K562 (cell line): ENCODE measurements around the gene IFITM2.

Experiments
- C11orf30 ChIP-seq: fragments of 450-650 bp; IDR thresholded peaks from 2 replicates; pipeline ENCODE4 v1.6.1; 2016; ENCODE audit warnings: low read depth, mild to moderate bottlenecking
- ETS2 ChIP-seq: IDR thresholded peaks from 2 replicates; pipeline ENCODE4 v1.6.1; 2016; ENCODE audit warnings: borderline replicate concordance, missing genetic modification characterization, mild to moderate bottlenecking, moderate library complexity, missing compliant biosample characterization; ENCODE audit not compliant: poor library complexity, severe bottlenecking
- KDM4B ChIP-seq, 2 experiments: fragments of 450-650 bp in 1 of 2; sonication (generic) in 1 of 2; IDR thresholded peaks; 2 replicates each; pipeline ENCODE4 v1.6.1; 2016 to 2017; ENCODE audit warnings: borderline replicate concordance in 2 of 2, antibody characterized with exemption in 1 of 2, low read depth in 1 of 2, mild to moderate bottlenecking in 1 of 2
- MTF1 ChIP-seq: fragments of 250-450 bp; sonication (Bioruptor Pico); IDR thresholded peaks from 2 replicates; pipeline ENCODE4 v1.9.0; 2021; ENCODE audit warnings: moderate library complexity, mild to moderate bottlenecking, inconsistent platforms, borderline replicate concordance
- PHF8 ChIP-seq: fragments of 200-600 bp; sonication (generic); IDR thresholded peaks from 2 replicates; pipeline ENCODE4 v1.6.1; 2012; ENCODE audit warnings: mixed run types, mild to moderate bottlenecking, inconsistent platforms, low read length, moderate library complexity, borderline replicate concordance
- POLR2AphosphoS5 ChIP-seq: IDR thresholded peaks from 2 replicates; pipeline ENCODE4 v1.6.1; 2011; ENCODE audit warnings: mild to moderate bottlenecking, low read depth, low read length, moderate library complexity; ENCODE audit not compliant: control insufficient read depth, insufficient read depth
- SMAD4 ChIP-seq: fragments of 250-450 bp; sonication (Bioruptor Pico); conservative IDR thresholded peaks from 2 replicates; pipeline ENCODE4 v1.8.0; 2021; ENCODE audit warnings: inconsistent platforms, mild to moderate bottlenecking, moderate library complexity
- ZBTB8A ChIP-seq: fragments of 450-650 bp; IDR thresholded peaks from 2 replicates; pipeline ENCODE4 v1.6.1; 2018; ENCODE audit warnings: mild to moderate bottlenecking, moderate library complexity; ENCODE audit not compliant: partially characterized antibody
- ZNF124 ChIP-seq: sonication (generic); formaldehyde crosslinking; IDR thresholded peaks from 2 replicates; pipeline ENCODE4 v1.8.1; 2022; ENCODE audit warnings: missing genetic modification reagents
- ZNF668 ChIP-seq: fragments of 250-450 bp; sonication (Bioruptor Pico); IDR thresholded peaks from 2 replicates; pipeline ENCODE4 v1.8.0; 2022; ENCODE audit warnings: mild to moderate bottlenecking, inconsistent platforms
- TF ChIP-seq, protein P1 (sequence below): sonication (generic); formaldehyde crosslinking; IDR thresholded peaks from 2 replicates; pipeline ENCODE4 v1.8.1; 2023; ENCODE audit warnings: mild to moderate bottlenecking, missing genetic modification reagents

DNA sequence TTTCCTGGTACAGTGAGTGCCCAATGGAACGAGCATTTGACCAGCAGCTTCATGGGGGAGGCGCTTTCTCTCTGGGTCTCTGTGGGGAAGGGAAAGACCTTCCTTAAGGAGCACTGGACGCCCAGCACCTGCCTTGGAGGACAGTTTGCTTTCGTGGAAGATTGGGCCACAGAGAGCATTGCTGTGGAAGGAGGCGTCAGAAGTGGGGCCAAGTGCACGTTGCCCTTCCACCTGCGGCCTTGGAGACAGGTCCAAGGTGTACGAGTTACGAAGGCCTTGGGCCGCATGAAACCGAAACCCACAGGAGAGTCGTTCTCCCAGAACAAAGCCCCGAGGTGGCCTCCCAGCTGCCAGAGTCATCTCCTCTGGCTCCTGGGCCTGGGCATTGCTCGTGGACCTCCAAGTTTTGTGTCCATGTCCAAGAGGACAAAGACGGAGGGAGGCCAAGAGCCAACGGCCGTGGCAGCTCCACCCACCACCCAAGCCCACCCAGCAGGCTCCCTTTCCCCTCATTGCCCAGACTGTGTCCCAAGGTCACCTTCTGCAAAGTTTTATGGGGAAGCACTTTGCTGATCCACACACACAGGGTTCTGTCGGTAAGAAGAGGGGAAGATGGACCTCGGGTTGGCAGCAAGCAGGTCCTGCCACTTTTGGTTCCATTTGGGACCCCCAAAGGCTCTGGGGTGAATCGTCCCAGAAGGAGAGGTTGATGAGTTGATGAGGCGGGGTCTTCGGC lies 35.3 kb upstream of the IFITM2 start:
- no peak for TF ChIP-seq C11orf30
- no peak for TF ChIP-seq SMAD4
- TF ChIP-seq KDM4B (IDR thresholded peaks at IDR 0.05; ENCODE audit: borderline replicate concordance in 2 of 2, low read depth in 1 of 2) = no peak
- TF ChIP-seq PHF8 = no peak
- TF ChIP-seq, protein P1, sequence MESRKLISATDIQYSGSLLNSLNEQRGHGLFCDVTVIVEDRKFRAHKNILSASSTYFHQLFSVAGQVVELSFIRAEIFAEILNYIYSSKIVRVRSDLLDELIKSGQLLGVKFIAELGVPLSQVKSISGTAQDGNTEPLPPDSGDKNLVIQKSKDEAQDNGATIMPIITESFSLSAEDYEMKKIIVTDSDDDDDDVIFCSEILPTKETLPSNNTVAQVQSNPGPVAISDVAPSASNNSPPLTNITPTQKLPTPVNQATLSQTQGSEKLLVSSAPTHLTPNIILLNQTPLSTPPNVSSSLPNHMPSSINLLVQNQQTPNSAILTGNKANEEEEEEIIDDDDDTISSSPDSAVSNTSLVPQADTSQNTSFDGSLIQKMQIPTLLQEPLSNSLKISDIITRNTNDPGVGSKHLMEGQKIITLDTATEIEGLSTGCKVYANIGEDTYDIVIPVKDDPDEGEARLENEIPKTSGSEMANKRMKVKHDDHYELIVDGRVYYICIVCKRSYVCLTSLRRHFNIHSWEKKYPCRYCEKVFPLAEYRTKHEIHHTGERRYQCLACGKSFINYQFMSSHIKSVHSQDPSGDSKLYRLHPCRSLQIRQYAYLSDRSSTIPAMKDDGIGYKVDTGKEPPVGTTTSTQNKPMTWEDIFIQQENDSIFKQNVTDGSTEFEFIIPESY = no peak
- TF ChIP-seq MTF1 (CRISPR knock-in tag) = no peak
- TF ChIP-seq ZNF668 = no peak
- TF ChIP-seq ZBTB8A = no peak
- TF ChIP-seq POLR2AphosphoS5 = no peak
- no peak for TF ChIP-seq ETS2 (tag)
- no peak for TF ChIP-seq ZNF124 (CRISPR knock-in tag)
